ENCODE measurements around the gene SREBF2. TPM values are rescaled to one million over a fixed set of nuclear protein-coding genes. Genes with fewer than 3 reads are reported as not detected.

Gene SREBF2
- total and polyA plus RNA-seq, 2 experiments from 2014 or later, result 23.6 to 26.5 TPM

GRCh38 chr22:41805639-41806038, 27.3 kb upstream of the SREBF2 start:
- Histone ChIP-seq H3K9ac (no peak overlapping the region), H3K9me2 (ENCODE audit: insufficient read depth) (no peaks in the 10 kb centered on the region), H3F3A (ENCODE audit: insufficient read depth) (no peaks in the 10 kb centered on the region), H3K9me3 (ENCODE audit: low read depth) (no peaks in the 10 kb centered on the region), H2AFZ (no peak overlapping the region), H3K27ac (no peak overlapping the region), H3K4me3 (no peak overlapping the region), H4K20me1 (ENCODE audit: insufficient read depth) (no peaks in the 10 kb centered on the region), H3K36me3 (ENCODE audit: low read depth) (no peaks in the 10 kb centered on the region), H3K4me2 (ENCODE audit: unreplicated experiment) (no peak overlapping the region), H3K4me1 (ENCODE audit: insufficient read depth) (0 out of 2 replicates have a peak, but pooled peaks cover 4% of the 10 kb centered on the region), H3K27me3 (replicated peaks; ENCODE audit: insufficient read depth) (no peaks in the 10 kb centered on the region), H3K79me2 (ENCODE audit: insufficient read depth) (peaks cover 13% of the 10 kb centered on the region)
- DNase-seq, result no peak
- no peak for TF ChIP-seq EZH2phosphoT487 (IDR thresholded peaks at IDR 0.05; ENCODE audit: insufficient read depth, low read depth)
- TF ChIP-seq EZH2 (IDR thresholded peaks at IDR 0.05; ENCODE audit: insufficient read depth, poor library complexity, severe bottlenecking), result no peak
- in situ Hi-C loops (cut with MboI), result no loop called here

GRCh38 chr22:41808400-41808799, 24.5 kb upstream of the SREBF2 start:
- H3K9ac ChIP-seq, result no peak overlapping the region
- H3K36me3 ChIP-seq (ENCODE audit: low read depth), result no peaks in the 10 kb centered on the region
- no peak for TF ChIP-seq EZH2phosphoT487 (IDR thresholded peaks at IDR 0.05; ENCODE audit: insufficient read depth, low read depth)
- no peak for TF ChIP-seq EZH2 (IDR thresholded peaks at IDR 0.05; ENCODE audit: insufficient read depth, poor library complexity, severe bottlenecking)

GRCh38 chr22:41810022-41810421, 22.9 kb upstream of the SREBF2 start:
- no peaks in the 10 kb centered on the region for H3K4me1 ChIP-seq (ENCODE audit: insufficient read depth)
- H3K27me3 ChIP-seq (replicated peaks; ENCODE audit: insufficient read depth), result no peaks in the 10 kb centered on the region
- 92 to 94% methylated on average over 12 of the region's 12 CpGs for WGBS, 2 experiments (ENCODE audit: low coverage in 1 of 2, low lambda C conversion rate in 2 of 2, missing lambda C conversion rate in 2 of 2)
- H3K4me2 ChIP-seq (ENCODE audit: unreplicated experiment), result no peak overlapping the region
- H3K4me3 ChIP-seq, result no peak overlapping the region
- H3K27ac ChIP-seq, result no peak overlapping the region
- H3K79me2 ChIP-seq (ENCODE audit: insufficient read depth), result no peaks in the 10 kb centered on the region
- no peak overlapping the region for H3K9ac ChIP-seq
- H2AFZ ChIP-seq, result no peak overlapping the region
- H3F3A ChIP-seq (ENCODE audit: insufficient read depth), result no peaks in the 10 kb centered on the region
- TF ChIP-seq EZH2phosphoT487 (IDR thresholded peaks at IDR 0.05; ENCODE audit: insufficient read depth, low read depth) (no peak), EZH2 (IDR thresholded peaks at IDR 0.05; ENCODE audit: insufficient read depth, poor library complexity, severe bottlenecking) (no peak)
- no peaks in the 10 kb centered on the region for H3K9me3 ChIP-seq (ENCODE audit: low read depth)
- no peak for DNase-seq
- no peaks in the 10 kb centered on the region for H3K9me2 ChIP-seq (ENCODE audit: insufficient read depth)
- in situ Hi-C loops (cut with MboI), result no loop called here
- no peaks in the 10 kb centered on the region for H3K36me3 ChIP-seq (ENCODE audit: low read depth)
- H4K20me1 ChIP-seq (ENCODE audit: insufficient read depth), result no peaks in the 10 kb centered on the region

More at GRCh38 chr22:41808400-41808799, 24.5 kb upstream of the SREBF2 start:
- no peak overlapping the region for H2AFZ ChIP-seq
- H3K4me1 ChIP-seq (ENCODE audit: insufficient read depth), result no peaks in the 10 kb centered on the region
- H3K9me2 ChIP-seq (ENCODE audit: insufficient read depth), result no peaks in the 10 kb centered on the region
- WGBS, 2 experiments (ENCODE audit: low coverage in 1 of 2, low lambda C conversion rate in 2 of 2, missing lambda C conversion rate in 2 of 2), result 93 to 98% methylated on average over 5 to 6 of the region's 6 CpGs
- H3K4me2 ChIP-seq (ENCODE audit: unreplicated experiment), result no peak overlapping the region
- H4K20me1 ChIP-seq (ENCODE audit: insufficient read depth), result no peaks in the 10 kb centered on the region
- DNase-seq, result no peak
- no peaks in the 10 kb centered on the region for H3F3A ChIP-seq (ENCODE audit: insufficient read depth)
- H3K4me3 ChIP-seq, result no peak overlapping the region
- no peak overlapping the region for H3K27ac ChIP-seq
- no peaks in the 10 kb centered on the region for H3K9me3 ChIP-seq (ENCODE audit: low read depth)
- no peaks in the 10 kb centered on the region for H3K27me3 ChIP-seq (replicated peaks; ENCODE audit: insufficient read depth)
- in situ Hi-C loops (cut with MboI), result no loop called here
- H3K79me2 ChIP-seq (ENCODE audit: insufficient read depth), result no peaks in the 10 kb centered on the region

DNA sequence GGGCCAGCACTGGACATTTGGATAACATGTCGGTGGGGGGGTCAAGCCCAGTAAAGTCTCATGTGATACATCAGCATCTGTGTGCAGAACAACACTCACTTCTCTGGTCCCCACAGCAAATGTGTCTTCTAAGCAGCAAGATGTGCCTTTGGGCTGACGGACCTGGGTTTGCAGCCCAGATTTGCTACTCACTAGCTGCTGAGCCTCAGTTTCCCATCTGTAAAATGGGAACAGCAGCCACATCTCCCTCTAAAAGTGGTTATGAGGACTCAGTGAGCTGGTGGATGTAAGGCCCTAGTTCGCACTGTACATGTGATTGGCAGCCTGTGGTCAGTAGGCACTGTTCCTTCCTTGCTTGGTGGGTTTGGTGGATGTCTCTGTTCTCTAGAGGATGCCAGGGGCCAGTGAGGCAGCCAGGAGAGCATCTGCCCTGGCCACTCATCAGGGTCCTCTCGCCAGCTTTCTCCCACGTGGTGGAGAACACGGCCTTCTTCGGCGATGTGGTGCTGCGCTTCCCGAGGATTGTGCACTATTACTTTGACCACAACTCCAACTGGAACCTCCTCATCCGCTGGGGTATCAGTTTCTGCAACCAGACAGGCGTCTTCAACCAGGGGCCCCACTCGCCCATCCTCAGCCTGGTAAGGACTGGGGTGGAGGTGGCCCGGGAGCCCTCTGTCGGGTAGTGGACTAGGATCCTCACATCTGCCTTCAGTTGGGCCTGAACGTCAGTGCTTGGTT, 19.9 kb upstream of the SREBF2 start:
- no peak overlapping the region for H3K4me2 ChIP-seq (ENCODE audit: unreplicated experiment)
- H3K4me3 ChIP-seq, result no peak overlapping the region
- no peaks in the 10 kb centered on the region for H3K36me3 ChIP-seq (ENCODE audit: low read depth)
- TF ChIP-seq EZH2 (IDR thresholded peaks at IDR 0.05; ENCODE audit: insufficient read depth, poor library complexity, severe bottlenecking) (no peak), EZH2phosphoT487 (IDR thresholded peaks at IDR 0.05; ENCODE audit: insufficient read depth, low read depth) (no peak)
- DNase-seq, result no peak
- no peak overlapping the region for H3K9ac ChIP-seq
- no peaks in the 10 kb centered on the region for H3K4me1 ChIP-seq (ENCODE audit: insufficient read depth)
- no peak overlapping the region for H3K27ac ChIP-seq
- H3F3A ChIP-seq (ENCODE audit: insufficient read depth), result no peaks in the 10 kb centered on the region
- H3K79me2 ChIP-seq (ENCODE audit: insufficient read depth), result no peaks in the 10 kb centered on the region
- in situ Hi-C loops (cut with MboI), result no loop called here
- no peaks in the 10 kb centered on the region for H3K9me3 ChIP-seq (ENCODE audit: low read depth)
- no peak overlapping the region for H2AFZ ChIP-seq
- 96 to 100% methylated on average over 16 of the region's 16 CpGs for WGBS, 2 experiments (ENCODE audit: low coverage in 1 of 2, low lambda C conversion rate in 2 of 2, missing lambda C conversion rate in 2 of 2)
- H4K20me1 ChIP-seq (ENCODE audit: insufficient read depth), result no peaks in the 10 kb centered on the region
- no peaks in the 10 kb centered on the region for H3K27me3 ChIP-seq (replicated peaks; ENCODE audit: insufficient read depth)
- H3K9me2 ChIP-seq (ENCODE audit: insufficient read depth), result no peaks in the 10 kb centered on the region

Measured in GM23248 (cell line).